ENCODE results near the gene CDH13.

DNA sequence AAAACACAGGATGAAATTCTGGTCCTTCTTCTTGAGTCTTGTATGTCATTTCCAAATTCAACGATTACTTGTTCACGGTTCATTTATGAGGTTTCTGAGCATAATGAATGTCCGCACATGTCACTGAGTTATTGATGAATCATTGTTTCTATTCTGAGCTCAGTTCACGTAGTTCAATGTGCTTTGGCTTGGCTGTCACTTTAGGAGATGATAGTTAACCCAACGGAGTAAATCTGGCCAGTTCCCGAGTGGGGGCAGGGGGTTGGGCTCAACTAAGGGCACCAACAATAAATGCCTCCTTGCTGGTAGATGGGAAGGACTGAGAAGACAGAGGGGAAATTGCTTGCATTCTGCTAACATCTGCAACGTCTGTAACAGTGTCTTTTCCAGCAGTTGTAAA is 941.6 kb downstream of the CDH13 start:
- TF ChIP-seq, protein P1, sequence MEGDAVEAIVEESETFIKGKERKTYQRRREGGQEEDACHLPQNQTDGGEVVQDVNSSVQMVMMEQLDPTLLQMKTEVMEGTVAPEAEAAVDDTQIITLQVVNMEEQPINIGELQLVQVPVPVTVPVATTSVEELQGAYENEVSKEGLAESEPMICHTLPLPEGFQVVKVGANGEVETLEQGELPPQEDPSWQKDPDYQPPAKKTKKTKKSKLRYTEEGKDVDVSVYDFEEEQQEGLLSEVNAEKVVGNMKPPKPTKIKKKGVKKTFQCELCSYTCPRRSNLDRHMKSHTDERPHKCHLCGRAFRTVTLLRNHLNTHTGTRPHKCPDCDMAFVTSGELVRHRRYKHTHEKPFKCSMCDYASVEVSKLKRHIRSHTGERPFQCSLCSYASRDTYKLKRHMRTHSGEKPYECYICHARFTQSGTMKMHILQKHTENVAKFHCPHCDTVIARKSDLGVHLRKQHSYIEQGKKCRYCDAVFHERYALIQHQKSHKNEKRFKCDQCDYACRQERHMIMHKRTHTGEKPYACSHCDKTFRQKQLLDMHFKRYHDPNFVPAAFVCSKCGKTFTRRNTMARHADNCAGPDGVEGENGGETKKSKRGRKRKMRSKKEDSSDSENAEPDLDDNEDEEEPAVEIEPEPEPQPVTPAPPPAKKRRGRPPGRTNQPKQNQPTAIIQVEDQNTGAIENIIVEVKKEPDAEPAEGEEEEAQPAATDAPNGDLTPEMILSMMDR (IDR thresholded peaks at IDR 0.05): no peak
- TF ChIP-seq POLR2AphosphoS5 (IDR thresholded peaks at IDR 0.05) (no peak), POLR2A (IDR thresholded peaks at IDR 0.05; ENCODE audit: low read depth) (no peak)

Measured in esophagus muscularis mucosa (tissue), 3 donors.